PFSK-1 (cell line): Measurements from ENCODE around the gene ADCY6.

Experiments
- FOXP2 ChIP-seq: optimal IDR thresholded peaks from 2 replicates; pipeline ENCODE3; 2011; ENCODE audit warnings: borderline replicate concordance, control low read depth, inconsistent platforms; ENCODE audit not compliant: insufficient read depth; ENCODE audit errors: extremely low read length, extremely low read depth
- POLR2AphosphoS5 ChIP-seq: IDR thresholded peaks from 2 replicates; pipeline ENCODE4 v1.6.1; 2012; ENCODE audit warnings: low read depth, mild to moderate bottlenecking, control low read depth, low read length, moderate library complexity
- REST ChIP-seq, 2 experiments: IDR thresholded peaks; 2 replicates each; pipeline versions ENCODE4 v1.6.1 to v1.8.0; 2011 to 2012; ENCODE audit warnings: low read depth in 2 of 2, low read length in 2 of 2, control low read depth in 1 of 2, inconsistent platforms in 1 of 2, mild to moderate bottlenecking in 1 of 2, moderate library complexity in 1 of 2; ENCODE audit not compliant: insufficient read depth in 1 of 2
- SIN3A ChIP-seq: IDR thresholded peaks from 2 replicates; pipeline ENCODE4 v1.6.1; 2012; ENCODE audit warnings: mild to moderate bottlenecking, low read length, moderate library complexity, borderline replicate concordance; ENCODE audit not compliant: insufficient read depth
- TAF1 ChIP-seq: IDR thresholded peaks from 2 replicates; pipeline ENCODE4 v1.6.1; 2012; ENCODE audit warnings: low read length, control low read depth, borderline replicate concordance; ENCODE audit not compliant: insufficient read depth

The ADCY6 gene

GRCh38 chr12:48764521-48764920 lies 24.4 kb downstream of the ADCY6 start:
- TF ChIP-seq SIN3A, result no peak
- TF ChIP-seq POLR2AphosphoS5, result no peak
- TF ChIP-seq TAF1, result no peak
- no peak for TF ChIP-seq REST (IDR thresholded peaks at IDR 0.05; ENCODE audit: insufficient read depth in 1 of 2, low read depth in 2 of 2, low read length in 2 of 2)
- TF ChIP-seq FOXP2, result no peak

GRCh38 chr12:48758737-48759136 lies 30.2 kb downstream of the ADCY6 start:
- TF ChIP-seq POLR2AphosphoS5 (no peak), REST (IDR thresholded peaks at IDR 0.05; ENCODE audit: insufficient read depth in 1 of 2, low read depth in 2 of 2, low read length in 2 of 2) (no peak), SIN3A (no peak), TAF1 (no peak), FOXP2 (no peak)

- no peak for TF ChIP-seq SIN3A
- no peak for TF ChIP-seq REST (IDR thresholded peaks at IDR 0.05; ENCODE audit: insufficient read depth in 1 of 2, low read depth in 2 of 2, low read length in 2 of 2)
- no peak for TF ChIP-seq TAF1
- no peak for TF ChIP-seq FOXP2
- TF ChIP-seq POLR2AphosphoS5, result no peak
Observed at GRCh38 chr12:48758186-48758585, 30.7 kb downstream of the ADCY6 start.

- TF ChIP-seq TAF1, result no peak
- no peak for TF ChIP-seq REST (IDR thresholded peaks at IDR 0.05; ENCODE audit: insufficient read depth in 1 of 2, low read depth in 2 of 2, low read length in 2 of 2)
- no peak for TF ChIP-seq POLR2AphosphoS5
- no peak for TF ChIP-seq FOXP2
- TF ChIP-seq SIN3A, result no peak
Observed at GRCh38 chr12:48750769-48751356, 38.0 kb downstream of the ADCY6 start.

GRCh38 chr12:48750215-48750614 lies 38.7 kb downstream of the ADCY6 start:
- no peak for TF ChIP-seq TAF1
